Retina (tissue), 1 donor: Measurements from ENCODE around the gene ACP5.
"Not testable (repeated sequence)": the region's sequence is repeated elsewhere in the genome, so short reads cannot be mapped to it uniquely, and the experiment has no call there.

Experiments
- DNase-seq: peaks from one replicate; pipeline ENCODE4 v3.0.0-alpha.2; 2016

Gene ACP5

DNA sequence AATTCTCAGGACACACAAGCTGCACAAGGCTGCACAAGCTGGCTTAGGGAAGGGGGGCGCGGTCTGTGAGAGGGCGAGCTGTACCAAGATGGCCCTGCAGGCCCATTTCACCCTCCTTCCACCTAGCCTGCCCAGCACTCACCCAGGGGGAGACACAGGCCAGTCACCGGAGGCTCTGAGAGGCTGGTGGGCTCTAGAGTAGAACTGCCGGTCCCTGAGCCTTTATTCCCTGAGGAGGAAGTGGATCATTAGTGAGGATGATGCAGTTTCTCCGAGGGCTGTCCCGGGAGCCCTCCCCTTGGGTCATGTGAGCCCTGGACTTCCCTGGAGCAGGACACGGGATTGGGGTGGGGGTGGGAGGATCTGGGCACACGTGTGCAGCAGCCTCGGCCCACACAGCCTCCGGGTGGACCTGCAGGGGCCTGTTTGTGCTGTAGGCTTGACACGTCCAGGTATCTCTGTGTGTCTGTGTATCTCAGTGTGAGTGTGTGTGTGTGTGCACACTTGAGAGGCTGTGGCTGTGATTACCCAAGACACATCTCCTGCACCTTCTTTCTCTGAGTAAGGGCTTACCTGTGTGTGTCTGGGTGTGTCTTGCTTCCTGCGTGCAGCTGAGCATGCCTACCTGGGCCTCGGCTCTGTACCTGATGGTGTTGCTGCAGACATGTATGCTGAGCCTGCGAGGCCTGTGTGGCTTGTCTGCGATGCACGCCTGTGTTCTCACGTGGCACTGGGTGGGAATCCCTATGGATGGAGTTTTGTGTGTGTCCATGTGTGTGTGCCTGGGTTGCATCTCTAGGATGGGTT, at the start of gene ACP5:
TSS of gene ACP5 (minus strand) at position 195 of the 807 bp plus-strand sequence. CDS start 328 bp downstream, outside the sequence.
- DNase-seq: peak; percentile 63

DNA sequence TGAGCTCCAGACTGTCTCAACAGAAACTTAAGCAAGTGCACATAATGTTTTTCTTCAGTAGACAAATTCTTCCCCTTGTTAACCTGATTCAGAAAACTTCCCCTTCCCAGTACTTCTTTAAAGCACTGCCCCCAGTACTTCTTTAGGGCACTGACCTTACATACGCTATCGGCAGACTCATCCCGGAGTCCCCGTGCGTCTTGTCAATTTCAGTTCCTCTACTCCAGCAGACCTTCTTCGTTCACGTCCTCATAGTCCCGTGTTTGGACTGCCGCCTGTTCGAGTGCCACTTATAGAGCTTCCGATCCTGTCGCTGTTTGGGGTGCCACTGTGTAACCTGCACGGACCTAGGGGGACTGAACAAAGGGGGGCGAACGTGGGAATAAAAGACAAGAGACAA, 48.8 kb upstream of the ACP5 start:
- peak; percentile 29 for DNase-seq

DNA sequence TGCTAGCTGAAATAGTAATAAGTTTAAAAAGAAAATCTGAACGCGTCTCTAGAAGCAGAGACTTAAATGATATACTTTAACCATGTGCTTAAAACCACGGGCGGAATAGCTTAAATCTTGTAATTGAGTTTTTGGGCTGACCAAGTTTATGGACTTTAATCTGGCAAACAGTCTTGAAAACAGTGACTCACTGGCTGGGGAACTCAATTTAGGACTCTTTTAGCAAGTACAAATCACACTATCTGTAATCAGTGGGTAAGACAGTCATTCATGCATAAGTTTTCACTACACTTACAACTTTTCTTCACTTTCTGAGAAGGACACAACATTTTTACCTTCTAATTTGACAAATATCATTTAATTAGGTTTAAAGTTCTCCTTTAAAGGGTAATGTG, 46.6 kb upstream of the ACP5 start:
- no peak for DNase-seq

DNA sequence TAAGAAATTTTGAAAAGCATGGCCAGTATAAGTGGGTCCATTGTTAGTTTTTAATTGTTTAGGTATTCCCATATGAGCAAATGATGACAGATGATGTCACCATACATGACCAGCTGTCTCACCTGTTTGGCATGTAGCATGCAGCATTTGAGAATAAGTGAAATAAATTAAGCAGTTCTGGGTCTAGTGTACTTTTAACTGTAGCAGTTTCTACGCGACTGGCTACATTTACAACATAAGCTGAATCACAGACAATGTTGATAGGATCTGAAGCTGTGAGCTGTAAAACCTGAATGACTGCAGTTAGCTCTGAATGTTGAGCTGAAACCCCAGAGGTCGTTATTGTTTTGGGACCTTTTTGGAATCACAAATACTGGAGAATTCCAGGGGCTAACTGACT, 45.0 kb upstream of the ACP5 start:
- not testable (repeated sequence) for DNase-seq

DNA sequence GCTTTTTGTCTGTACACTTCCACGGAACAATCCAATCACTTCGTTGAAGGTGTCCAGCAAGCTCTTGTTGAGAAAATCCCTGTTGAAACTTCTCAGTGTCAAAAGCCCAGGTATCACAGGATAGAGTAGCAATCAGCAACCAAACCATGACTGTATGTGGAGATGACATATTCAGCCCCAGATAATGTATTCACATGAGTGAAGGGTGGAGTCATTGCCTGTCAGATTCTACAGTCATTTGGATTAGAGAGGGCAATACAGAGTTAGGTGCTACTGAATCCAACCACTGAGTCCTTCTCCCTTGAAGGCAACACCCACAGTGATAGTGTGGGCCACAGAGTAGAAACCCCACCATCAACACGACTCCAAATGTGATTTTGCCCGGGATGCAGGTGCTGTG, 43.1 kb upstream of the ACP5 start:
- DNase-seq: no peak

DNA sequence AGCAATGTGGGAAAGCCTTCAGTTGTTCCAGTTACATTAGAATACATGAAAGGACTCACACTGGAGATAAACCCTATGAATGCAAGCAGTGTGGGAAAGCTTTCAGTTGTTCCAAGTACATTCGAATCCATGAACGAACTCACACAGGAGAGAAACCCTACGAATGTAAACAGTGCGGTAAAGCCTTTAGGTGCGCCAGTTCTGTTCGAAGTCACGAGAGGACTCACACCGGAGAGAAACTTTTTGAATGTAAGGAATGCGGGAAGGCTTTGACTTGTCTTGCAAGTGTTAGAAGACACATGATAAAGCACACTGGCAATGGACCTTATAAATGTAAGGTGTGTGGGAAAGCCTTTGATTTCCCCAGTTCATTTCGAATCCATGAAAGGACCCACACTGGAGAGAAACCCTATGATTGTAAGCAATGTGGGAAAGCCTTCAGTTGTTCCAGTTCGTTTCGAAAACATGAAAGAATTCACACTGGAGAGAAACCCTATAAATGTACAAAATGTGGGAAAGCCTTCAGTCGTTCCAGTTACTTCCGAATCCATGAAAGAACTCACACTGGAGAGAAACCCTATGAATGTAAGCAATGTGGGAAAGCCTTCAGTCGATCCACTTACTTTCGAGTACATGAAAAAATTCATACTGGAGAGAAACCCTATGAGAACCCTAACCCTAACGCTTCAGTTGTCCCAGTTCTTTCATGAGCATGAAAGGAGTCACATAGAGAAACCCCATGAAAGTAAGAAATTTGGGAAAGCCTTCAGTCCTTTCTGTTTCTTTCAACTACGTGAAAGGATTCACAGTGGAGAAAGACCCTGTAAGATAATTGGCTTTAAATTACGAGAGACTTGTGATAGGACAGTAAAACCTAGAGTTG, 40.0 kb upstream of the ACP5 start:
- no peak for DNase-seq

DNA sequence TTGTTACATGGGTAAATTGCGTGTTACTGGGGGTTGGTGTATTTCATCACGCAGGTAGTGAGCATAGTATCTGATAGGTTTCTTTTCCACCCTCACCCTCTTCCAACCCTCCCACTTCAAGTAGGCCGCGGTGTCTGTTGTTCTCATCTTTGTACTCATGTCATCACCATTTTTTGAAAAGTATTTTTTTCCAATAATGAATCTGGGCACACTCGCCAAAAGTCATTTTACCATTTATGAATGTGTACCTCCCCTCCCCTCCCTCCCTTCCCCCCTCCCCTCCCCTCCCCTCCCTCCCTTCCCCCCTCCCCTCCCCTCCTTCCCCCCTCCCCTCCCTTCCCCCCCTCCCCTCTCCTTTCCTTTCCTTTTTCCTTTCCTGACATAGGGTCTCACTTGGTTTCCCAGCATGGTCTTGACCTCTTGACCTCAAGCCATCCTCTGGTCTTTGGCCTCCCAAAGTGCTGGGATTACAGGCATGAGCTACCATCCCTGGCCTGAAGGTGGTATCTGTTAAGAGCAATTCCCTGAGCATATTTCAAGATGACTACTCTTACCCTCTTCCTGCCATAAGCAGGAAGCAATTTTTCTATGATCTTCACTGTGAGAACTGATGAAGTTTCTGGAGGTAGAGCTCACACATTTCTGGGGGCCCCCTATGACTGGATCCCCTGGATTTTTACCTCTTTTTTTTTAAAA, 35.5 kb upstream of the ACP5 start:
- no peak for DNase-seq

DNA sequence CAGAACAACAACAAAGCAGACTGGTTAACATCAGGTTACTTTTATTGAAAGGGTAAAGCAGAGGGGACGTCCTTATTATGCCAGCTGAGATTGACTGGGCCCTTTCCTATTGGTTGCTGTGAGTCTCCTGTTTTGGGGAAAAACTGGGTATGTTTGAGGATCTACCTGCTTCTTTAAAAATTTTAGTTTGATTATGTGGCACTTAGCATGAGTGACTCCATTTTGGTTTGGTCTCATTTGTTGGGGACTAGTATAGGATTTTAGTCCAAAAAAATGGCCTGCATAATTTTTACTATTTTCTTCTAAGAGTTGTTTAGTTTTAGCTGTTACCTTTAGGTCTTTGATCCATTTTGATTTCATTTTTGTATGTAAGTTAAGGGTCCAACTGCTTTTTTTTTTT, 34.3 kb upstream of the ACP5 start:
- no peak for DNase-seq

DNA sequence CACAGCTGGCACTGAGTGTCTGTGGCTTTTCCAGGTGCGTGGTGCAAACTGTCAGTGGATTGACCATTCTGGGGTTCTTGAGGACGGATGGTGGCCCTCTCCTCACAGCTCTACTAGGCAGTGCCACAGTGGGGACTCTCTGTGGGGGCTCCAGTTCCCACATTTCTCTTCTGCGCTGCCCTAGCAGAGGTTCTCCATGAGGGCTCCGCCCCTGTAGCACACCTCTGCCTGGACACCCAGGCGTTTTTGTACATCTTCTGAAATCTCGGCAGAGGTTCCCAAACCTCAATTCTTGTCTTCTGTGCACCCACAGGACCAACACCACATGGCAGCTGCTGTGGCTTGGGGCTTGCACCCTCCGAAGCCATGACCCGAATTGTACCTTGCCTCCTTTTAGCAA, 29.0 kb upstream of the ACP5 start:
- DNase-seq: no peak

DNA sequence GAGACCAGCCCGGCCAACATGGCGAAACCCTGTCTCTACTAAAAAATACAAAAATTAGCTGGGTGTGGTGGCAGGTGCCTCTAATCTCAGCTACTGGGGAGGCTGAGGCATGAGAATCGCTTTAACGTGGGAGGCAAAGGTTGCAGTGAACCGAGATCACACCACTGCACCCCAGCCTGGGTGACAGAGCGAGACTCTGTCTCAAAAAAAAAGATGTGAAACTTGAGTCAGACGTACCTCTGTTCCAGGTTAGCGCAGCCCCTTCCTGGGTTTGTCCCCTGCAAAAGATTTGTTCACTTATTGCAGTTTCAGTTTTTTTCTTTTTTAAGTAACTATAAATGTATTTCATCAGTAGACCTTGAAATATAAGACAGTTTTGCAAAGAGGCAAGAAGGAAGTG, 22.3 kb upstream of the ACP5 start:
- not testable (repeated sequence) for DNase-seq

DNA sequence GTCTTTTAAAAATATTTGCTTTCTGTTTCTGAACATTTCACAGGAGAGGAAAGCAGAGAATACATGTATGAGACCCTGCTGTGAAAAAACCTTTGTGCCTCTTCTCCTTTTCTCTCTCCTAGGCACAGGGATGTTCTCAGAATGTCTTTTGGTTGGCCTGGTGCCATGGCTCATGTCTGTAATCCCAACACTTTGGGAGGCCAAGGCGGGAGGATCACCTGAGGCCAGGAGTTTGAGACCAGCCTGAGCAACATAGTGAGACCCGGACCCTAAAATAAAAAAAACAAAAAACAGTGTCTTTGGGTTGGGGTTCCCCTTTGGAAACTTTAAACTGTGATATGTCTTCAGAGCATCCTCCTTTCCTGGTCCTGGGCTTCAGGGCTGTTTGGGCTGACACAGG, 21.3 kb upstream of the ACP5 start:
- DNase-seq: no peak

DNA sequence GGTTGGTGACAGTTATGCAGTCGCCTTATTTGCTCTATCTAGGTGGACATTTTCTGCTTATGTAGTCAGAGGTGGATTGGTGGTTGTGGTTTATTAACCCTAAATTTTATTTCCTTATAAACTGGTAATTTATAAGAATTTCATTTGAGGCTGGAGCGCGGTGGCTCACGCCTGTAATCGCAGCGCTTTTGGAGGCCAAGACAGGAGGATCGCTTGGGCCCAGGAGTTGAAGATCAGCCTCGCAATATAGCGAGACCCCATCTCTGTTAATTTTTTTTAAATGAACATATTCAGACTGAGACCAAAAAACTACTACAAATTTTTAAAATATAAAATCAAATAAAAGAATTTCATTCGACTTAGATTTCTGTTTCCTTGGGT, 20.6 kb upstream of the ACP5 start:
- no peak for DNase-seq

DNA sequence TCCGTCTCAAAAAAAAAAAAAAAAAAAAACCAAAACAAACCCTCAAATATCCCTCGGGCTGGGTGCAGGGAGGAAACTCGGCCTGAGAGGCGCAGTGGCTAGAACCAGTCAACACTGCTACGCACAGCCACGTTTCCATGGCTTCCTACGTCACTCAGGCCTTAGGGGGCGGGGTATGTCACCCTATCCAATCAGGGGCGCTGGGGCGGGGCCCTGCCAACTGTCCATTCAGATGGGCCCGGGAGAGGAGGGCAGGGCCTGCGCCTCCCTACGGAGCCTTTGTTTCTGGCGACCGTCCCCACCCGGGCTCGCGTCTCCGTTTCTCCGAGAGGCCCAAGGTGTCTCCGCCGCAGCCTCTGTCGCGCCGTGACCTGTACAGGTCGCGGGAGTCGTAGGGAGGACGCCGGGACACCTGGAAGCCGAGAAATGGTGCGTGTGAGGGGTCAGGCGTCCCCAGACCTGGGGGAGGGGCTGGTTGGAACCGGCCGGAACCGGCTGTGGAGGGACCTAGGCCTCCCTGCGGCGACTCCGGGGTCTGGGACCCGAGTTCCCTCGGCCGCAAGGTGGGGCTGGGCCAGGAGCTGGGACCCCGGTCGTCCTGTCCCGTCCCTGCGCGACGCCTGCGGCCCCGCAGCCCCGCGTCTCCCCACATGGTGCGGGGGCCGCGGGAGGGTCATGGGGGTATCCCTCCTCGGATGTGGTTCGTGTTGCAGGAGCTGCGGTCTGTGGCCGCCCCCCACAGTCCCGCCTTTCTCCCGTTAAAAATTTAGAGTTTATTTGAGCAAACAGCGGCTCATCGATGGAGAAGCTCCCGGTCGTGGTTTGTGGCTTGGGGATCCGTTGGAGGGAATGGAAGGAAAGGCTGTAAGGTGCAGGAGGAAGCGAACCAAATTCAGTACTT, 20.0 kb upstream of the ACP5 start, which contains the start of gene ZNF627:
TSS of gene ZNF627 (plus strand) at position 282 of the 901 bp plus-strand sequence. CDS start at position 427, 145 bp downstream.
- peak; percentile 98 for DNase-seq

DNA sequence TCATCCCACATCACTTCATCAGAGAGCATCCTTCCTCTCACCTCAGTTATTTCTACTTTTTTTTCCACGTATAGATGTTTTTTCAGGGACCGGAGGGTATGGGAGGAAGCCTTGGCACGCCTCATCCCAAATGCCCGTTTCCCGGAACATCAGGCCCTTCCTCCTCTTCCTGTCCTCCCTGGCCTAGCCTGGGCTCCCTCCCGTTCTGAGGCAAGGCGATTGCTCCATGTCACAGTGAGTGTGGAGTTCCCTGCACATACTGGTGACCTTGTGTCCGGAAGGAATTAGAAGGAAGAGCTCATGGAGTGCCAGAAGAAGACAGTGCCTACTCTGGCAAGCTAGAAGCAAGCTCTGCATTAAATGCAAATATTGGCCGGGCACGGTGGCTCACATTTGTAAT, 18.7 kb upstream of the ACP5 start:
- no peak for DNase-seq

DNA sequence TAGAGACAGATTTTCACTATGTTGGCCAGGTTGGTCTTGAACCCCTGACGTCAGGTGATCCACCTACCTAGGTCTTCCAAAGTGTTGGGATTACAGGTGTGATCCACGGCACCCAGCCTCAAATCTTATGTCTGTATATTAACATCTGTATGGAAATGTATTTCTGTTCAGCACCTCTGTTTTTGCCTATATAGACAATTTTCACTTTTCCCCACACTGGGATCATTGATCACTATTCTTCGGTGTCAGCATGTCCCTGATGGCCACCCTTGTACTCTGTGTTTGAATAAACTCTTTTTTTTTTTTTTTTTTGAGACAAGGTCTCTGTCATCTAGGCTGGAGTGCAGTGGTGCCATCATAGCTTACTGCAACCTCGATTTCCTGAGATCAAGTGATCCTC, 16.6 kb upstream of the ACP5 start:
- no peak for DNase-seq

DNA sequence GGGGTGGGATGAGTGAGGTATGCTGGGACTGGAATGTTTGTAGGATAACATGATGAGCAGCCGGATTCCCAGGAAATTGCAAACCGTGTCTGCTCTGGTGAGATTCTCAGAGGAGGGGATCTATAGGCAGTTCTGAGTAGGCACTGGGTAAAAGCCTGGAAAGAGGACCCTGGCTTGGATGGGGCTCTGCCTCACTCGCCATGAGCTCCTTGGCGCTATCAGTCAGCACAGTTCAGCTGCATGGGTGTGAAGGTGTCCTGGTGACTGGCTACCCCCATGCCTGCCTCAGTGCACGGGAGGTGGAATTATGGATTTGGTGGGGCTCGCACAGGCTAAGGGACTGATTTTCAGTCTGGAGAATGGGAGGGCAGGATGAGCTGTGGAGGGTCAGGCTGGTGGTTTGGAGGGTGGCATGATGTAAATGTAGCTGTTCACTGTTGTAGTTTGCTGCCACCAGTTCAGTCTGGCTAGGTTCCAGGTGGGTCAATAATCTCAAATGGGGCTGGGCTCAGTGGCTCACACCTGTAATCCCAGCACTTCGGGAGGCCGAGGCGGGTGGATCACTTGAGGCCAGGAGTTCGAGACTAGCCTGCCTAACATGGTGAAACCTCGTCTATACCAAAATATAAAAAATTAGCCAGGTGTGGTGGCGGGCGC, 10.7 kb upstream of the ACP5 start:
- DNase-seq: no peak

DNA sequence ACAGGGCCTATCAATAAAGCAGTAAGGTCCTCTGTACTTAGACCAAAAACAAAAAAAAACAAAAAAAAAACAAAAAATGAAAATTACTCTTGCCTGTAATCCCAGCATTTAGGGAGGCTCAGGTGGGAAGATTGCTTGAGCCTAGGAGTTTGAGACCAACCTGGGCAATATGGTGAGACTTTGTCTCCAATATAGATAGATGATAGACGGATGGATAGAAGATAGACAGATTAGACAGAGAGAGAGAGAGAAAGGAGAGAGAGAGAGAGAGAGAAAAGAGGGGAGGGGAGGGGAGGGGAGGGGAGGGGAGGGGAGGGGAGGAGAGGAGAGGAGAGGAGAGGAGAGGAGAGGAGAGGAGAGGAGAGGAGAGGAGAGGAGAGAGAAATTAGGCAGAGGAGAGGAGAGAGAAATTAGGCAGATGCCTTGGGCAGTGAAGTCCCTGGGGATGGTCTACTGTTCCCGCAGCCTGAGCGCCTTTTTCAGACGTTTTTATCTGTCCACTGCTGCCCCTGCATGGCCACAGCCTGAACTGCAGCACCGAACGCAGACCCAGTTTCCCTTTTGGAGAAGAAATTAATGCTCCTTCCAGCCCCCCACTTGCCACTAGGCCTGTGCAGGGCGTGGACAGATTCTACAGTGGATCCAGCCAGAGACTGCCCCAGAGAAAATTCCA, 10.0 kb upstream of the ACP5 start:
- peak; percentile 90 for DNase-seq

DNA sequence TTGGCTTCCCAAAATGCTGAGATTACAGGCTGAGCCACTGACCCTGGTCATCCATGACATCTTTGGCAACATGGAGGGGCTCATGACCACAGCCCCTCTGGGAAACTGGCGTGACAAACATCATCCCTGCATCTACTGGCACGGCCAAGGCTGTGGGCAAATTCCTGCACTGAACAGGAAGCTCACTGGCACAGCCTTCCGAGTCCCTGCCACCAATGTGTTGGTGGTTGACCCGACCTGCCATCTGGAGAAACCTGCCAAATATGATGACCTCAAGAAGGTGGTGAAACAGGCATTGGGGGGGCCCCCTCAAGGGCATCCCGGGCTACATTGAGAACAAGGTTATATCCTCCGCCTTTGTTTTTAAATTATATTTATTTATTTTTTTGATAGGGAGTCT, 8.9 kb upstream of the ACP5 start:
- DNase-seq: no peak

DNA sequence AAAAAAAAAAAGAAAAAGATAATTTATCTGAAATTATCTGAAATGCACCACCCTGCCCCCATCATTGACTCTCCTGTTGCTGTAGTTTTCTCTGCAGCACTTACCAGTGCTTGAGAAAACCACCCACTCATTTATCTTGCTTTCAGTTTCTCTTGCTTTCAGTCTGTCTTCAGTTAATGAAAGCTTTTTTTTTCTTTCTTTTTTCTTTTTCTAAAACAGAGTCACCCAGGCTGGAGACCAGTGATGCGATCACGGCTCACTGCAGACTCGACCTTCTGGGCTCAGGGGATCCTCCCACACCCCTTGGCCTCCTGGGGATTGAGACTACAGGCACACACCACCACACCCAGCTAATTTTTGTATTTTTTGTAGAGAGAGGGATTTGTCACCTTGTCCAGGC, 4.3 kb upstream of the ACP5 start:
- no peak for DNase-seq

DNA sequence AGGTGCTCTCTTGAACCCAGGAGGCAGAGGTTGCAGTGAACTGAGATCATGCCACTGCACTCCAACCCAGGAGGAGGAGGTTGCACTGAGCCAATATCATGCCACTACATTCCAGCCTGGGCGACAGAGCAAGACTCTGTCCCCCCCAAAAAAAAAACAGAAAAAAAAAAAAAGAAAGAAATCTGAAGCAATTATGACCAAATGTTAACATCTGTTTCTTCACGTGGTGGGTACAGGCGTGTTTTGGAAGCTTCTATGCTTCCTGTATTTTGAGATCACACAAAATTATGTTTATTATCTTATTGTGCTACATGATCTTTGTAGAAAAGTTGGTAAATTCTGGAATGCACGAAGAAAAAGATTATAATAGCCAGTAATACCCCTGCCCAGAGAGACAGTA, 2.7 kb upstream of the ACP5 start:
- no peak for DNase-seq
